Stimulated activated CD8-positive, alpha-beta memory T cell treated with anti-CD3 and anti-CD28 coated beads, Interleukin-2, amount 100 ng/mL, for 1 hour (primary cell): ENCODE data around the gene OPA3.

Source experiments
- DNase-seq, 2 donors: peaks; one replicate each; pipeline ENCODE4 v3.0.0-alpha.2; 2020; ENCODE audit warnings: low read depth in 2 of 2

Gene OPA3

DNA sequence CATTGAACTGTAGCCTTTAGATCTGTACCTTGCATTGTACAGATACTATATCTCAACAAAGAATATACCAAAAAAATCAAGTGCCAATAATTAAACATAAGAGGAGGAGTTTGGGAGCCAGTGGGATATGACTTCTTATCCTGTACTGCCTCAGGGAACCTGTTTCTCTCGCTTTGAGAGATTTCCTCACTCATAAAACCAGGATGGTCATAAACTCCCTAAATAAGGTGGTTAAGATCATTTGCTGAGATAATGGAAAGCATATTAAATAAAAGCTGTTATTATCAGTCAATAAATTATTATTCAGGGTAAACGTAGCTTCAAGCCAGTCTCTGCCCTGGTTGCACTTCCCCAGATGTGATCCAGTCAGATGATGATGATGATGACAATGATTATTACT is 17.0 kb downstream of the OPA3 start:
- no peak for DNase-seq

DNA sequence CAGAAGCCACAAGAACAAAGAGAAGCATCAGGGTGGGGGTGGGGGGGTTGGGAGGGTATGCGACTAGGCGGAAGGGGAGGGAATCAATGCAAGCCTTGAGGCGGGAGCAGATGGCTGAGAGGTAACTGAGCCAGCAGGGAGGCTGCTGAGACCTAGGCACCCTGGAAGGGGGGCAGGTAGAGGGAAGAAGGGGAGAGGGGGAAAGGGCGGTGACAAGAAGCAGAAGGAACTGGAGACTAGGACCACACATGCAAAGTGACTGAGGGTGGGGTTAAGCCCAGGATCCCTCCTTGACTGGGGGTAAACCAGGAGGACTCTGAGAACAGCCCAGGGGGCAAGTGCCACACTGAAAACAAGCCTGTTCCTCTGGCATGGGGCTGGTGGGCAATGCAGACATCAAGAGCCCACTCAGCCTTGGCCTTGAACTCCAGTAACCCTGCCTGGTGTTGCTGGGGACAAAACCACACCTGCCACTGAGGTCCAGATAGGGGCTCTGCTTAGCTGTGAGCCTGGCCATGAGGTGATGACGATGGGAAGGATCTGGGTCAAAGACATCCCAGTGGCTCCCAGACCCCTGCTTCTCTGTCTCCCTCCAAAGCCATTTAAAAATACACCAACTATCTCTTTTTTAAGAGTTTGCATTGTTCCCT is 20.3 kb downstream of the OPA3 start:
- no peak for DNase-seq

DNA sequence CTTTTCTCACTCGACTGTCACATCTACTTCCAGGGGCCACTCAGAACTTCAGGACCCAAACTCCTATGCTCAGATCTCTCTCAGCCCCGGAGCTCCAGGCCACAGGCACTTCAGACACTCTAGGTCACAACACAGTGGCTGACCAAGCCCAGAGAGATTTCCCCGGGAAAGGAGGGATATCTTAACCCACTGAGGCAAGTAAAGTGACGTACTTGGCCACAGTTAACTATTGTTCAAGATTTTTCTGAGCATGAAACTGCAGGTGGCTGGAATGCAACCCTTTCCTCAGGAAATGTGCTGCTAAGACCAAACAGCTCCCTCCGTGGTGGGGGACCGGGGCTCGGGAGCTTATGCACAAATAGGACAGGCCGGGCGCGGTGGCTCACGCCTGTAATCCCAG is 23.9 kb downstream of the OPA3 start:
- DNase-seq = no peak

DNA sequence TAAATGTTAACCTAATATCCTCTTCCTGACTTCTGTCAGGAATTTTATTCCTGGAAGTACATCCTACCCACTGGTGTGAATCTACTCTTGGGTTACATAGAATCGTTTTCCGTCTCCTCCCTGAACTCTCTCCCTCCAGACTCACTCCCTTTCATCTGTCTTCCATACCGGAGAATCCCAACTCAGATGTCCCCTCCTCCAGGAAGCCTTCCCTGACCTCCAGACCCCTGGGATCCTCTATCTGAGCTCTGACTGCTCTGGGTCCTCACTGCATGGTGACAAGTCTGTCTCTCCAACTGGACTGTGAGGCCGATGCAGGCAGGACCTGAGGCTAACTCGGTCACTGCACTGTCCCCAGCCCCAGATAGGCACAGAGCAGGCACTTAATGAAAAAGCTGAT is 24.6 kb downstream of the OPA3 start:
- DNase-seq = no peak

DNA sequence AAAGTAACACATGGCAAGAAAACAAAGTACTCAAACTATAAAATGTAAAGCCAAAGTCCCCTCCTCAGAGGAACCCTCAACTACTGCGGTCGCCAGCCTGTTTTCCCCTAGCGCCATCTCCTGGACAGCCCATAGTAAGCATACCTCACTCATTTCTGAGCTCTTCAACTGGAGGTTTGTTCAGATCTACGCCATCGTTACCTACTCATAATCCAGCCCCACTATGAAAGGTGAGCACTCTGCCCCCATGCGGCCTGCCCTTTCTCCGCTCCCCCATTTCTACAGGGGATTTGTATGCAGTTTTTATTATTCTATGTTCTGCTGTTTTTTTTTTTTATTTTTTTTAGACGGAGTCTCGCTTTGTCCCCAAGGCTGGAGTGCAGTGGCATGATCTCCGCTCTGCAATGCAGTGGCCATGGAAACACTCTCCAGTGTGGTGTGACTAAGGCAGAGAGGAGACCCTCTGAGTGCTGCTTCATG is 26.2 kb downstream of the OPA3 start:
- peak; percentile 24 to 39 for DNase-seq

DNA sequence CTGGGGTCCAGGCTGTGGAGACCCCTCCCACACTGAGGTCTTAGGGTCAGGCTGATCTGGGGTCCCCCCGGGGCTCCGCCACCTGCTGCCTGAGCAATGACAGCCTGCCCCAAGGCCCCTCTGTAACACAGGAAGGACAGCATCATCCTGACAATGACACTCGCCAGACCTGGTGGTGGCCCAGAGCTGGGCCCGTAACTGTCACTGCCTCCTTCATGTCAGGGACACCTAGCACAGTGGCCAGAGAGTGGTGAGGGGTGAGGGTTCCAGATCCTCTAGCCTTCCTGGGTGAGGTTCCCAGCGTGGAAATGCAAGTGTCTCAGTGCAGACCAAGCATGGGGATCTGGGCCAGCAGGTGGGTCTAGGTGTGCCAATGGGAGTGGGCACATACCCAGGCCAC is 27.8 kb downstream of the OPA3 start:
- no peak for DNase-seq

DNA sequence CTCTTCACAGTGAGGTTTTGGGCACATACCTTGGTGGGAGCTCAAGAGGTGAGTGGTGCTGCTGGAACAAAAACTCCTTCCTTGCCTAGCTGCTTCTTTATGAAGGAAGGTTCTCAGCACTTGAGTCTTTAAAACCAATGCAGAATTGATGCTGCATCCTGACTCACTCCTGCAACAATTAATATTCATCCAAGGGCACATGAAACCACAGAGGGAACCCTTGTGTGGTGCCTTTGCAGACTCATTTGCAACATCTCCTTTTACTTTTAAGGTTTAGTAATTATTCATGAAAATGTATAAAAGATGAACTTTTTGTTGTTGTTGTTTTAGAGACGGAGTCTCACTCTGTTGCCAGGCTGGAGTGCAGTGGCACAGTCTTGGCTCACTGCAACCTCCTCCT is 30.1 kb downstream of the OPA3 start:
- DNase-seq = no peak

DNA sequence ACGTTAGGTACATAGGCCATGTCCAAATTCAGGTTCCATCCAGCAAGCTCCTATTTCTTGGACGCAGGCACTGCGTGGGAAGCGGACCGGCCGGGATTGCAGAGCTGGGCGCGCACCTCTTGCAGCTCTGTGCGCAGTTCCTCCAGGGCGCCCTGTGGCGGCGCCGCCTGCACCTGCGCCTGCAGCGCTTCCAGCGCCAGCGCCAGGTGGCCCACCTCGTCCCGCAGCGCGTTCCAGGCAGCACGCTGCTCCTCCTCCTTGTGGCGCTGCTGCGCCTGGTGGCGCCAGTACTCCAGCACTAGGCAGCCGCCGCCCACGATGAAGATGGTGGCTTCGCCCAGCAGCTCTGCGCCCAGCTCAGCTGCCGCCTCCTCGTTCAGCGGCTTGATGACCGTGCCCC is 31.1 kb downstream of the OPA3 start:
- no peak for DNase-seq

DNA sequence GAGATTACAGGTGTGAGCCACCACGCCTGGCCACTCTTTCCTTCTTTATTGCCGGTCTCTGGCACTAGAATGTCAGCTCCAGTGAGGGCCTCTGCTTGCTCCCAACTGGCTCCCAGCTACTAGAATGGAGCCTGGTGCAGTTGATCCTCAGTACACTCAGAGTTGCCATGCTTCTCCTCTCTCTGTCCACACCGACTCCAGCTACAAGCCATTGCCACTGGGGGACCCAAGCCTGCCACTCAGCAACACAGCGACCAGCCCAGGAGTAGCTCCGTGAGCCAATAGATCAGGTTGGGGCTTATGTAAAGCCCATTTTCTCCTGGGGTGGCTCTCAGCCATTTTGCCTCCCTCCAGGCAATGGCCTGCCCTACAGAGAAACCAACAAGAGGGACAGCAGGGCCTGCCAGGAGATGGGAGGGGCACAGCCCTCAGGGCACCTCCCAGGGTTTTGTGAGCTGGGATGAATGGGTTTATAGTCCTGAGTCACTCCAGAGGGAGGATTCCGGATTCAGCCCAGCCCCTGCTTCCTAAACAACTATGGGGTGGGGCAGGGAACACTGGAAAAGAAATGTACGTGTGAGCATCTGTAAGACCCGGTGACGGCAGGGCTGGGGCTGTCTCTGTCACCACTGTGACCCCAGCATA is 36.5 kb downstream of the OPA3 start:
- no peak for DNase-seq

DNA sequence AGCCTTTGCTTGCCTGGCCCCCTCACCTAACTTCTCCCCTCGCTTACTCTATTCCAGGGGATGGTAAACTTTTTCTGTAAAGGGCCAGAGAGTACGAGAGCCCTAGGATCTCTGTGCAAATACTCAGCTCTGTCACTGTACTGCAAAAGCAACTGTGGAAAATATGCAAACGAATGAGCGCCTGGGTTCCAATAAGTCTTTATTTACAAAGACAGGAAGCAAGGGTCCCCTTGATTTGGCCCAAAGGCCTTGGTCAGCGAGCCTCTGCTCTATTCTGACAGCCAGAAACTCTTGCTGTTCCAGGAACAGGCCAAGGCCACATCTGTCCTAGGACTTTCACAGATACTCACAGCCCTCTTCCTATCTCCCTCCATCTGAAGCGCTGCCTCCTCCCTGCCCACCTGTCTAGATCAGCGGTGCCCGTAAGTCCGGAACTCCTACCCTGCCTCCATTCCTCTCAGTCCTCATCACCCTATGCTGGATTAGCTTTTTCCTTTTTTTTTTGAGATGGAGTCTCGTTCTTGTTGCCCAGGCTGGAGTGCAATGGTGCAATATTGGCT is 37.3 kb downstream of the OPA3 start:
- no peak for DNase-seq

DNA sequence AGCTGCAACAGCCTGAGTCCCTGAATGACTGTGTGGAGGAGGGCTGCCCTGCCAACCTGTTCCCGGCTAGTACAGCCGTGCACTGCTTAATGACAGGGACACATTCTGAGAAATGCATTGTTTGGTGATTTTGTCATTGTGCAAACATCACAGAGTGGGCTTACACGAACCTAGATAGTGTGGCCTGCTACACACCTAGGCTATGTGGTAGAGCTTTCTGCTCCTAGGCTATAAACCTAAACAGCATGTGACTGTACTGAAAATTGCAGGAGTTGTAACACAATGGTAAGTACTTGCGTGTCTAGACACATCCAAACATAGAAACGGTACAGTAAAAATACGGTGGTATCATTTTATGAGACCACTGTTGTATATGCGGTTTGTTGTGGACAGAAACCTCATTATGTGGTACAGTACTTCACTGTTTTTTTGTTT is 42.4 kb downstream of the OPA3 start:
- no peak for DNase-seq

DNA sequence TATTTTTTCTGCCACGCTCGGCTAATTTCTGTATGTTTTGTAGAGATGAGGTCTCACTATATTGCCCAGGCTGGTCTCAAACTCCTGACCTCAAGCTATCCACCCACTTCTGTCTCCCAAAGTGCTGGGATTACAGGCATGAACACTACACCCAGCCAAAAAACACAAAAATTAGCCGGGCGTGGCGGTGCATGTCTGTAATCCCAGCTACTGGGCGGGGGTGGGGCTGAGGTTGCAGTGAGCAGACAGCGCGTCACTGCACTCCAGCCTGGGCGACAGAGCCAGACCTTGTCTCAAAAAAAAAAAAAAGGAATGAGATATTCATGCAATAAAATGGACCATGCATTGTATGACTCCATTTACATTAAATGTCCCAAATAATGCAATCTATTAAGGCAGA is 45.1 kb downstream of the OPA3 start:
- DNase-seq = no peak

DNA sequence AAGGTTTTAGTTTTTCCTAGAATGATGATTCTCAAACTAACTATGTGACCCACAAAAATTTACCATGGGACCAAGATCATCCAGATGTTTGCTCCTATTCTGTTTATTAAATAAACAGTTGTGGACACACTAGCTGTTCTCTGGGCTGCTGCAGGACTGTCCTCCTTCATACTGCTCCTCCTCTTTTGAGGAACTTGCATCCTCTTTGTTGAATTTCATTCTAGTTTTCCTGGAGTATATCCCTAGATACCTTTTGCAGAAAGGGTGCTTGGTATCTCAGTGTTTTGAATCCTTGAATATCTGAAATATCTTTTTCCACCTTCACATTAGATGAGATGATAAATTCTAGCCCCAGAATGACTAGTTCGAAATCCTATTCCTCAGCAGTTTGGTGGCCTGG is 53.3 kb downstream of the OPA3 start:
- DNase-seq = no peak

DNA sequence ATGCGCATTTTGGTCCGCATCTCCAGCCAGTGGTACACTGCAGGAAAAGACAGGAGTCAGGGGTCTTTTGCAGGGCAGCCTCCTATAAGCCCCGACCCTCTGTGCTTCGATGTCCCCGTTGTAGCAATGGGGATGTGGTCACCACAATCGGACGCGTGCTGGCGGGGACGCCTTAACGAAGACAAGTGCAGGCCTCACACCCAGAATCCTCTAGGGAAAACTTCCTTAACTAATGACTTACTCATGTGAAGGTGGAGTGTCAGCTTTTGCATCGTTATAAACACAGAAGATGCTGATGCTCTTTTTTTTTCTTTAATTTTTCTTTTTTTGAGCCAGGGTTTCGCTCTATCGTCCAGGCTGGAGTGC is 55.2 kb downstream of the OPA3 start:
- no peak for DNase-seq

DNA sequence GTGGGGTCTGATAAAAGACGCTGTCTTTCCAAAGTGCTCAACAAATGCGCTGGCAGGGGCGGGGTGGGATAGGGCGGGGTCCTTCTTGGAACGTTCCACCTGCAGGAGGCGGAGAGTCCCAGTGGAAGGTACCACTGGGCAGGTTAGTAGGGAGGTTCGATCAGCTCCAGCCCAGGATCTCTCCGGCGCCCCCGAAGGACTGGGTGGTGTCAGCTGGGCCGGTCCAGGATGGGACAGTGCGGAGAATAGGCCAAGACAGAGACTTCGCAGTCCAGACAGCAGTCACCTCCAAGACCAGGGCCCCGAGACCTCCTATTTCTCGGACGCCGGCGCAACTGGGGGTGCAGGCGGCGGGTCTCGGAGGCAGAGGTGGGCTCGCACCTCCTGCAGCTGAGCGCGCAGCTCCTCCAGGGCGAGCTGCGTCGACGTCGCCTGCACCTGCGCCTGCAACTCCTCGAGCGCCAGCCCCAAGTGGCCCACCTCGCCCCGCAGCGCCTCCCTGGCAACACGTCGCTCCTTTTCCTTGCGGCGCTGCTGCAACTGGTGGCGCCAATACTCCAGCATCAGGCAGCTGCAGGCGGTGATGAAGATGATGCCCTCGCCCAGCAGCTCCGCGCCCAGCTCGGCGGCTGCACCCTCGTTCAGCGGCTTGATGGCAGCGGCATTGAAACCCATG is 55.7 kb downstream of the OPA3 start:
- no peak for DNase-seq

DNA sequence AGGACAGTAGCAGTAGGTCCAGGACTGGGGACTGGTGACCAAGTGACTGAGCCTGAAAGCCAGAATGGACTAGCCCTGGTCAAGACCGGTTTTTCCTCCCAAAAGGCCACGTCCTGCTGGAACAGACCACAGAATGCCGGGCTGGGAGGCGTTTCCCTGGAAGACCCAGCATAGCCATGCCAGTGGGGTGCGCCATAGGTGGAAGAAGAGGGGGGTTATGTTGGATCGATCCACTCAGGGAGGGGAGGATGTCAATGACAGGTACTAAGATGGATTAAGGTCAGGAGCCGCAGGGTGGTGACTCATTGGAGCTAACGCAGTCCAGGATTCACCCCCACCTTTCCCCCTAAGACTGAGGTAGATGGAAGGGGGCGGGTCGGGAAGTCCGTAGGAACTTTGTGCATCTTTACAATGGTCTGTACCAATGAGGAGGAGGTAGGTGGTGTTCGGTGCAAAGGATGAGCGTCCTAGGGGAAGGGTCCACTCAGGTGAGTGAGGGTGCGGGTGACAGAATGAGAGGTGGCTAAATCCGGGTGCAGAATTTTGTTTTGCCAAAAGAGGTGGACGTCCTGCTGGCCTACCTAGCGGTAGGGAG is 56.4 kb downstream of the OPA3 start:
- DNase-seq = no peak

DNA sequence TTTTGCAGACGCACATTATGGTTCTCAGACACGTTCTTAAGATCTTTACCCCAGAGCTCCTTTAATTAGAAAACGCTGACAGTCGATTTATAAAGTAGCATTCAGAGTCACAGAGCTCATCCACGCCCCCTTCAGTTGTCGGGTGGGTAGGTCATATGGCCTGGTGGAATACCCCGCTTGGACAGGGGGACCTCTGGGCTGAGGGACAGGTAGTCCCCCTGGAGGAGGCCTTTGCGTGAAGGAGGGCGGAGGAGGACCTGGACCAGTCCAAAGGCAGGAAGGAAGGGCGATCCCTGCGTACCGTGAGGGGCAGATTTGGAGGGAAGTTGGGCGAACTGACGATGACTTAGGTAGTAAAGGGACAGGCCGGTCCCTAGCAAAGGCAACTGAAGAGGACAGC is 56.9 kb downstream of the OPA3 start:
- no peak for DNase-seq

DNA sequence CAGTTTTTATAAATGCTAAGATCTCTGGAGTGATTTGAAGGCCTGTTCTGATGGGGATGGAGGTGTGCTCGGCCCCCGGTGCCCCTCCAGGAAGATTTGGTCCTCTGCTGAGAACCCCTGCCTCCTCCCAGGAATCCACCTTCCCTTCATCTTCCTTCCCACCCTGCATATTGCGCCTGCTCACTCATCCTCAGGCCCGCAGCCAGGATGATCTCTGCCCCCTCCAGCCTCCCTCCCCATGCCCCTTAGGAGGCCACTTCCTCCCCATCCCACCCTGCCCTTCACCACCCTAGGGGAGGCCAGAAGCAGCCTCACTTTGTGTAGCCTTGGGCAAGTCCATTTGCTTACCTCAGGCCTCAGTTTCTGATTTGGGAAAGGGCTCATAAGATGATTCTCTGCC is 57.6 kb downstream of the OPA3 start:
- DNase-seq = no peak

DNA sequence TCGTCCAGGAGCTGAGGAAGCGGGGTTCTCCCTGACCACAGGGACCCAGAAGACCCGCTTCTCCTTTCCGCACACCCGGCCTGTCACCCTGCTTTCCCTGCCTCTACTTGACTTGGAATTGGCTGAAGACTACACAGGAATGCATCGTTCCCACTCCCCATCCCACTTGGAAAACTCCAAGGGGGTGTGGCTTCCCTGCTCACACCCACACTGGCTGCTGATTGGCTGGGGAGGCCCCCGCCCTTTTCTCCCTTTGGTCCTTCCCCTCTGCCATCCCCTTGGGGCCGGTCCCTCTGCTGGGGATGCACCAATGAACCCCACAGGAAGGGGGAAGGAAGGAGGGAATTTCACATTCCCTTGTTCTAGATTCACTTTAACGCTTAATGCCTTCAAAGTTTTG is 58.5 kb downstream of the OPA3 start:
- DNase-seq = no peak

DNA sequence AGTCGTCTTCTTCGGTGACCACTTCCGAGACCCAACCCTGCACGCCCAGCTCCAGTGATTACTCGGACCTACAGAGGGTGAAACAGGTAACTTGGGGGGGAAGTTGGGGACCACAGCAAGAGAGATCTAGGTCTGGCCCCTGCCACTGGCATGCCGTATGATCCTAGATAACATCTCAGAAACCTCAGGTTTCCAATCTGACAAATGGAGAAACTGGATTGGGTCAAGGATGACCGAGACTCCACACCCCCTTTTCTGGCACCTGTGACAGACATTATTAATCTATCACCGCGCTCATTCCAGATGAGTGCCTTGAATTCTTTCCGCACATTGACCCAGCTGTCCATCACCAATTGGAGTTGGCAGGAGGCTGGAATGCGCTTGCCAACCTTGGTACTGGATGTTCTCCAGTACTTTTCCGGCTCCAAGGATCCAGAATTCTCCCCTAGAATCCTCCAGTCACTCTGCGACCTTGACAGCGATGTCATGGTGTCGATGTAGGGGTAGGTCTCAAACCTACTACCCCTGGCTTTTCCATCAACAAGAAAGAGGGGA is 60.0 kb downstream of the OPA3 start:
- DNase-seq = no peak

DNA sequence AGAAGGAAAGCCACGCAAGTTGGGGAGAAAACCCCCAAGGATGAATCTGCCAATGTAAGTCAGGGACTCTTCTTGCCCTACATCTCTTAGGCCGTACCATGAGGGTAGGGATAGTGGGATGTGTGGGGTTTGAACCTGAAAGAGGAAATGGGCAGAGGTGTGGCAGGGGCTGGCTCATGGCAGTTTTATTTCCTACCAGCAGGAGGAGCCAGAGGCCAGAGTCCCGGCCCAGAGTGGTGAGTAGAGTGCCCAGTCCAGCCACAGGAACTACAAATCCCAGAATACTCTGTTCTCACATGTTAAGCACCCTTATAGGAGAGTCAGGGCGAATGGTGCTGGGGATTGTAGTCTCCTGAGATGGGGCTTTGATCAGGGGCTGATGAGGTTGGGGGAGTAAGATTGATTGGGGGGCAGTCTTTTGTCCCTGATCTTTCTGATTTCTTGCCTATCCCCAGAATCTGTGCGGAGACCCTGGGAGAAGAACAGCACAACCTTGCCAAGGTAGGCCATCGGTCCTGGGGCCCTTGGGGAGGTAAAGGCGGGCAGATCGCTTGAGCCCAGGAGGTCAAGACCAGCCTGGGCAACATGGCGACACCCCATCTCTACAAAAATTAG is 60.9 kb downstream of the OPA3 start:
- peak; percentile 52 for DNase-seq
